GM12874 (cell line): ENCODE data around the gene PDZRN3.

ENCODE experiments used
- CTCF ChIP-seq: IDR thresholded peaks from 2 replicates; pipeline ENCODE4 v1.5.1; 2011; ENCODE audit warnings: low read depth, mild to moderate bottlenecking, control low read depth, low read length, moderate library complexity; ENCODE audit not compliant: insufficient read depth

The PDZRN3 gene

GRCh38 chr3:73546961-73547360 lies 77.8 kb downstream of the PDZRN3 start:
- TF ChIP-seq CTCF = no peak

DNA sequence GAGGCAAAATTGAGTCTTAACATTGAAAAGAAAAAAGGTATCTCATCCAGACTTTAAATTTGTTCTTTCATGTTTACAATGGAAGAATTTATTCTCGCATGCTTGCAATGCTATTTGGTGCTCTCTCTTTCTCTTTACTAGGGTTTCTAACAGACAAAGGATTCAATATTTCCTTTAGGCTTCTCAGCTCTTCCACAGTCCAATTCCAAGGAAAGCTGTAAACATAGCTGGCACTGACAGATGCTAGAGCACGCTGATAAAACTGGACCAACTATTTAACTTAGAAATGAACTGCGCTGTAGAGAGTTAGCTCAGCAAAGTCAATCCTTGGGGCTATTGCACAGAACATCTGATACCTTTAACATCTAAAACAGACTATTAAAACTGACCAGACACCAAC lies 81.3 kb downstream of the PDZRN3 start:
- TF ChIP-seq CTCF = no peak

DNA sequence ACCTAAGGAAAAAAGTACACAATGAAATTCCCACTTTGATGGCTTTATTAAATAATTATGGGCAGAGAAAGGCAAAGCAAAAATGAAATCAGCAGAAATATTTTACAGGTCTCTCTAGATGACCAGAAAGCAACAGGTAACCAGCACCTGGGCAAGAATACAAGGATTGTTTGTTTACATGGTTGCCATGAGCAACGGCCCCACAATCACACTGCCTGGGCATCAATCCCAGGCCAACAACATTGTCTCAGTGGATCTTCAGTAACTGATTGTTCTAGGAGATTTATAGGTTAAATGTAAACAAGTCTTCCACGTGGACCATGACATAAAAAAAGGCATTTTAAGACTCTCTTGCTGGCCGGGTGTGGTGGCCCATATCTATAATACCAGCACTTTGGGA lies 82.6 kb downstream of the PDZRN3 start:
- no peak for TF ChIP-seq CTCF

DNA sequence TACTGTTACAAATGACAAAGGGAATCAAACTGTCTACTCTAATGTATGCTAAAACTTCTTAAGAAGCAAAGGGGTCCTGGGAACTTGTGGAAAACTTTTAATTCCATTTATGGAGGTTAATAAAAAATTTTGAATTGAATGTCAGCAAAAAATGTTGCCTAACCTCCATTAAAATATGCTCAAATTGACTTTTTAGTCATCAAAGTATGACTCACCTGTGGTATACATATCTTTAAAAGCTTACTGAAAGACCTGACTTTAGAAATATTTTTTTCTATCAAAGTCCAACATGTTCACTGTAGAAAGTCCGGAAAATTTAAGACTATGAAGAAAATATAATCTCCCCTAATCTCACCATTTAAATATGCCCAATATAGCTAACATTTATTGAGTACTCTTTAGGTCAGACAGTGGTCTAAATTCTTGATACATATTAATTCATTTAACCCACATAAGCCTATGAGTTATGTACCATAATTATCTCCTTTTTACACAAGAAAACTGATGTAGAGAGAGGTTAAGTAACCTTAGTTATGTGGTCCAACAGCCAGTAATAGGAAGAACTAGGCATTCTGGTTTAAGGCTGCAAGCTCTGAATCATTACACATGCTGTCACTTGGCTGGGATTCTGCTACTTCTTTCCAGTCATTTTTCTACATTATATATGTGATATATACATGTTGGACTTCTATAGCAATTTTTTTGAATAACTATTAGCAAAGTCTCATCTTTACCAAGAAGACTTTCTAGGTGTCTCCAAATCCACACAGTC lies 83.6 kb downstream of the PDZRN3 start:
- TF ChIP-seq CTCF = no peak

GRCh38 chr3:73538486-73538885 lies 86.3 kb downstream of the PDZRN3 start:
- no peak for TF ChIP-seq CTCF

DNA sequence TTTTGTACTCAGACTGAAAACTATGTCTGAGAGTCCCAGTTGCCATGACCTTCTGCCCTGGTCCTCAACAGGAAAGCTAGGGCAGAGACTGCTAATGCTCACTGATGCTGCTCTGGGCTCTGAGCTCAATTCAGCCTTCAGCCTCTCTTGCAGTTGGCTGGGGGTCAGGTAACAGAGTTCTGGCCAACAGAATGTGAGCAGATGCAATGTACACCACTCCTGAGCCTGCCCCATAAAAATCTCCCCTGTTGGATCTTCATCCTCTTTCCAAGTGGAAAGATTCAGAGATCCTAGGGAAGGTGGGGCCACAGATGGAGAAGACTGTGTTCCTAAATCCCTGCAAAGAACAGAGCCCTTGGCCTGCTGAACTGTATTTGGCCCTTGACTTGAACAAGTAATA lies 87.8 kb downstream of the PDZRN3 start:
- no peak for TF ChIP-seq CTCF

DNA sequence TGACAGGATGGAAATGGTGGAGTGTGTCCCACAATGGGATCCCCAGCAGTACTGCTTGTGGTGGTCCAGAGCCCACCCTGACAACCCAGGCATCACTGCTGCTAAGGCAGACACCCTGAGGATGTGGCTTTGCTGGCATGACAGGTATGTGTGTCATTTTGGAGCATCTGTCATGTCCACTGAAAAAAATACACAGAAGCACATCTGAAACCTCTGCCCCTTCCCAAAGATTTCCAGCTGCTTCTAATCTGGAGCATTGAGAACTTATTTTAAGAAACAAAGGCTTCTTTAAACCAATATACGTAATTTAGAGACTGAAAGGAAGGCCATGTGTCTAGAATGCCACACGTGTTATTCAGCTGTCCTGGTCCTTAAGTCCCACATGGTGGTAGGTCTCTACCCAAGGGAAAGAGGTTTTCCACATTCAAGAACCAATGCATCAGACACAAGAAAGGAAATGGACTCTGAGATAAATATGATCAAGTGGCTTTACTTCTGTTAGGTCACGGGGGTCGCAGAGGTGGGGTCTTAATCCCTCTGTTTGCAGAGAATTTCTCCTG lies 88.3 kb downstream of the PDZRN3 start:
- TF ChIP-seq CTCF = no peak
